GM21367 (cell line): Measurements from ENCODE around the gene IFT88.

ENCODE experiments used
- ATAC-seq: cut with Tn5 transposase; IDR thresholded peaks from one replicate; pipeline ENCODE4 v1.9.1; 2021; ENCODE audit not compliant: unreplicated experiment

Gene IFT88

GRCh38 chr13:20714161-20714560 is 147.2 kb downstream of the IFT88 start:
- ATAC-seq, result no peak

GRCh38 chr13:20714563-20715329 is 147.8 kb downstream of the IFT88 start:
- ATAC-seq, result no peak

- ATAC-seq, result no peak
Measured at GRCh38 chr13:20715330-20715712, 148.4 kb downstream of the IFT88 start.

GRCh38 chr13:20716951-20717350 is 150.0 kb downstream of the IFT88 start:
- no peak for ATAC-seq

GRCh38 chr13:20717581-20718542 is 150.9 kb downstream of the IFT88 start:
- no peak for ATAC-seq

GRCh38 chr13:20718958-20719566 is 152.1 kb downstream of the IFT88 start:
- ATAC-seq, result no peak

GRCh38 chr13:20719783-20720182 is 152.8 kb downstream of the IFT88 start:
- ATAC-seq, result no peak

GRCh38 chr13:20720499-20720898 is 153.5 kb downstream of the IFT88 start:
- ATAC-seq, result no peak

- no peak for ATAC-seq
Measured at GRCh38 chr13:20721058-20721453, 154.1 kb downstream of the IFT88 start.

- no peak for ATAC-seq
Measured at GRCh38 chr13:20721454-20722357, 154.7 kb downstream of the IFT88 start.

GRCh38 chr13:20727856-20728255 is 160.9 kb downstream of the IFT88 start:
- ATAC-seq, result no peak

- ATAC-seq, result no peak
Measured at GRCh38 chr13:20728579-20729311, 161.8 kb downstream of the IFT88 start.

GRCh38 chr13:20729633-20730585 is 163.0 kb downstream of the IFT88 start:
- no peak for ATAC-seq

- no peak for ATAC-seq
Measured at GRCh38 chr13:20738616-20739015, 171.7 kb downstream of the IFT88 start.

GRCh38 chr13:20740021-20740420 is 173.1 kb downstream of the IFT88 start:
- no peak for ATAC-seq
